NCI-H1694 treated with DMSO at 0.1 percent for 48 hours (cell line): ENCODE data around the gene FAM3C.
"Not testable (repeated sequence)": the region's sequence is repeated elsewhere in the genome, so short reads cannot be mapped to it uniquely, and the experiment has no call there.

ENCODE experiments used
- DNase-seq: peaks from one replicate; lab custom pipeline; 2025; lab: John Stamatoyannopoulos, UW

The FAM3C gene, protein sequence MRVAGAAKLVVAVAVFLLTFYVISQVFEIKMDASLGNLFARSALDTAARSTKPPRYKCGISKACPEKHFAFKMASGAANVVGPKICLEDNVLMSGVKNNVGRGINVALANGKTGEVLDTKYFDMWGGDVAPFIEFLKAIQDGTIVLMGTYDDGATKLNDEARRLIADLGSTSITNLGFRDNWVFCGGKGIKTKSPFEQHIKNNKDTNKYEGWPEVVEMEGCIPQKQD

DNA sequence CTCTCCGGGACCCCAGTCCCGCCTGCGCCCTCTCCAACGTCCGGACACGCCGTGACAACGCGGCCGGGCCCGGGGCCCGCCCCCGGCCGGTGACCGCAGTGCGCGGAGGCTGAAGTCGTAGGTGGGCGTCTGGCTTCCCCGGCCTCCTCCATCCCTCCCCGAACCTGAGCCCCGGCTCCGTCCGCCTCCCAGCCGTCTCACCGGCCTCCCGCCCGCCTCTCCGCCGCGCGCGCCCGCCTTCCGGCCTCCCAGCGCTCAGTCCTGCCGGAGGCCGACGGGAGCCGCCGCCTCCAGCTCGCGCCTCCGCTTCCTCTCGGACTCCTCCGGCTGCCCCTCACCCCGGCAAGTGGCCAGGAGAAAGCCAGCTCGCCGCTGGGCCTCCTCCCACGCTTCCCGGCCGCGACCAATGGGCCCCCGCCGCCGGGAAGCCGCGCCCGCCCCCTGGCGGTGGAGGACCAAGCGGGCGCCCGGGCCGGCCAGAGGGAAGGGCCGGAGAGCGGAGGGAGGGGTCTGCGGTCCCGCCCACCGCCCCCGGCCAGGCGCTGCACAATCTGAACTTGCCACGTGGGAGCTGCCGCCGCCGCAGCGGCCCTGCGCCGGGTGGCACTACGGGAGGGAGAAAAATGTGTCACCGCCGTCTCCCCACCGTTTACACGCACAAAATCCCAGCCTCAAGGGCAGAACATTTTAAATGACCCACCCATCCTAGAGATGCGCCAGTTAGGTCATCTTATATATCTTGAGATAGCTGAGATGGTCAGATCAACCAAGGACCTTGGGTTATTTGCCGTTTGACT lies at the start of gene FAM3C:
Gene FAM3C, minus strand, starts transcription at position 348 of the 797 bp plus-strand sequence. CDS start 13,339 bp downstream, outside the sequence.
- peak; percentile 77 for DNase-seq

DNA sequence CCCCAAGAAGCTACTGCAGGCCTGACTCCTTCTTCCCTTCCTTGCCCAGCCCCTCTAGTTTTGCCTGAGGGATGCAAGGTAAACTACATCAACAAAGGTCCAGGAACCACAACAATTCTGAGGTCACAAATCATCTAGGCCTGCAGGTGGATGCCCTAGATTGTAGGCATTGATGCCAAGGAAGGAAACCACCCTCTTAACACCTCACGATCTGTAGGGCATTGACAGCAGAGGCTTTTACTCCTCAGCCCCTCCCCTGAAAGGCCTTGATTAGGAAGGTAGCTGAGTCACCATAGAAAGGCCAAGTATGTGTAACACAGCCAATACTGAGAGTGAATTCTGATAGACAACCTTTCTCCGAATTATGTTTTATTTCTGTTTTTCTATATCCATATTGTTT lies 46.7 kb upstream of the FAM3C start:
- no peak for DNase-seq

DNA sequence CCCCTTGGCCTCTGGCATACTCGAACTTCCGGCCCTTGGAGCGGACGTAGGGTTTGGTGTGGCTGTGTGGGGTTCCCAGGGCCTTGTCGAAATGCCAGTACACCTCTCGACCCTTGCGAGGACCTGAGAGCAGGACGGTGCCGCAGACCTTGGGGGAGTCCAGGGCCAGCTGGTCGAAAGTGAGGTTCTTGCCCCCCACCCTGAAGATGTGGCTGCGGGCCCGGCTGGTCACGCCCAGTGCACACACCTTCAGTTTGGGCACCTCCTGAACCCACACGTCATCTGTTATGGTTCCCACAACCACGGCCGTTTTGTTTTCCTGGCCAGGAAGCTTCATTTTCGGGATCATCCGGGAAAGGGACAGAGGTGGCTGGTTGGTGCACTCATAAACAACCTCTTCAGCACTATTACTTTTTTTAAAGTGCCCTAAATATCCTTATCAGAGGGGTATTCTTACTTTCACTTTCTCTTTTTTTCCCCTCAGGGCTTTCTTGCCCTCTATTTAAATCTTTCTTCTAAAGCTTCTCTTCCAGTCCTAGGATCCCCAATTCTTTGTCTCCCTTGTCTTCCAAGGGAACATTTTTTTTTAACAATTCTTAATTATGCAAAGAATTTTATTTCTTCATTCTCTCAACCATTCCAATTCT lies 44.9 kb upstream of the FAM3C start:
- DNase-seq: no peak

DNA sequence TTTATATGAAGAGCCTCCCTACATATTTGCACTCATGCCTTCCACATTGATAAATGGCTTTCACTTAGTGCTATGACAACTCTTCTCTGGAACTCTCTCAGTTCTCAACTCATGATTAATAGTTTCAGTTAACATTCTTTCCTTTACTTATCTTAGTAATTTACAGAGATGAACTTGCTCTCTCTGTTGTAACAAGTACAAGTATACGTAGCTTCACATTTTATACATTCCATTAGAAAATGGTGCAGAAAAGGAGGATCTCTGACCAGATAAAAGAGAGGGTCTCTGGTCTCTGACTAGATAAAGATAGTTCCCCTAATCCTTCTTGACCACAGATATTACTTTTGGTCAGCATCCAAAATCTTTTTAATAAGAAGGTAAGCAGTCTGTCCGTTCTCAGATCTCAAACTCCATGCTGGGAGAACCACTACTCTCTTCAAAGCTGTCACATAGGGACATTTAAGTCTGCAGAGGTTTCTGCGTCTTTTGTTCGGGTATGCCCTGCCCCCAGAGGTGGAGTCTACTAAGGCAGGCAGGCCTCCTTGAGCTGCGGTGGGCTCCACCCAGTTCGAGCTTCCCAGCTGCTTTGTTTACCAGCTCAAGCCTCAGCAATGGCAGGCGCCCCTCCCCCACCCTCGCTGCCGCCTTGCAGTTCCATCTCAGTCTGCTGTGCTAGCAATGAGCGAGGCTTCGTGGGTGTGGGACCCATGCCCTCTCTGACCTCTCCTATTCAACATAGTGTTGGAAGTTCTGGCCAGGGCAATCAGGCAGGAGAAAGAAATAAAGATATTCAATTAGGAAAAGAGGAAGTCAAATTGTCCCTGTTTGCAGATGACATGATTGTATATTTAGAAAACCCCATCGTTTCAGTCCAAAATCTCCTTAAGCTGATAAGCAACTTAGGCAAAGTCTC lies 42.2 kb upstream of the FAM3C start:
- not testable (repeated sequence) for DNase-seq

DNA sequence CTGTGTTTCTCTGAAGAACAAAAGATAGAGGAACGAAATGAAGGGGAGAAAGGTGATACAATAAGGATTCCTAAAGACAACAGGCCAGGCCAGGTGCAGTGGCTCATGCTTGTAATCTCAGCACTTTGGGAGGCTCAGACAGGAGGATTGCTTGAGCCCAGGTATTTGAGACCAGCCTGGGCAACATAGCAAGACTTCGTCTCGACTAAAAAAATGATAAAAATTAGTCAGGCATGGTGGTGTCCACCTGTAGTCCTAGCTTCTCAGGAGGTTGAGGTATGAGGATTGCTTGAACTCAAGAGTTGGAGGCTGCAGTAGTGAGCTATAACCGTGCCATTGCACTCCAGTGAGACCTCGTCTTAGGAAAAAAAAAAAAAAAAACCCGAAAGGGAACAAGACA lies 41.4 kb upstream of the FAM3C start:
- no peak for DNase-seq

DNA sequence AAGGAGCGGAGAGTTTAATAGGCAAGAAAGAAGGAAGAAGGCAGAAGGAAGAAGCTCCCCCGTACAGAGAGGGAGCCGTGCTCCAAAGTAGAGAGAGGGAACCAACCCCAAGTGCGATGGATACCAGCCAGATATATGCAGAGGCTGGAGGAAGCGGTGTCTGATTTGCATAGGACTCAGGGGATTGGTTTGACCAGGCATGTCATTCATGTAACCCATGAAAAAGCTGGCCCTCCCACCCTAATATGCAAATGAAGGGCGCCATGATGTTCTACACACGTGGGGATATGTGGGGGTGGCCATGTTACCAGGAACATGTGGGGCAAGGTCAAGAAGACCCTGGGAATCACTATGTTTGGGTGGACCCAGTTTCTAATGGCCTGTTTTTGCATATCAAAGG lies 40.6 kb upstream of the FAM3C start:
- DNase-seq: no peak

DNA sequence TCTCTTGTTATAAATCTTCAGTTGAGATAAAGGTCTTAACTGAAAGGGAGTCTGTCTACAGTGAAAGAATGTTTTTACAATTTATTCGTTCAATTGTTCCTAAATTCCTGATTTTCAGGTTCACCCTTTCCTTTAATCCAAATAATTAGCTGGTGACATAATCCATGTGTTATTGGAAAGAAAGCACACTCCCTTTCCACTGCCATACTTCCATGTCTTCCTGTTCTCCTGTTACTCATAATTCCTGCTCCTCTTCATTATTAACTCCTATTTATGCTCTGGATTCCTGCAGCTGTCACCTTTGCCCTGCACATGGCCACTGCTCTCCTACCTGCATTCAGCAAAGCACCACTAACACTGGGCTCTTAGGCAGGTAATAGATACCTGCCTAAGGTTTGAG lies 40.0 kb upstream of the FAM3C start:
- no peak for DNase-seq

DNA sequence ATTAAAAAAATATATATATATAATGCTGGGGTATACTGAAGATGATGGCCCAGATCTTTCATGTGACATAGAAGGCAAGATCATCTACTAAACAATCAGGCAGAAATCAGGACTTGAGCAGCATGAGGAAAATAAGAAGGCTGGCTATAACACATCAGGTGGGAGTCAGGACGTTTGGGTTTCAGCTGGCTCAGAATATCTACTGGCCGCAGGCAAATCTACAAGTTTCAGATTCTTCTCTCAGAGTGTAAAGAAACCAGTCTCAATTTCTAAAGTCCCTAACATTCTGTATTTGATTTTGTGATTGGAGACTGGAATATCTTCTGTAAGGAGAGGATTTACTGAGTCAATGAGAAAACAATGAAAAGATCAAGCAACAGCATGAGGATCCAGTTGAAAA lies 37.7 kb upstream of the FAM3C start:
- no peak for DNase-seq

DNA sequence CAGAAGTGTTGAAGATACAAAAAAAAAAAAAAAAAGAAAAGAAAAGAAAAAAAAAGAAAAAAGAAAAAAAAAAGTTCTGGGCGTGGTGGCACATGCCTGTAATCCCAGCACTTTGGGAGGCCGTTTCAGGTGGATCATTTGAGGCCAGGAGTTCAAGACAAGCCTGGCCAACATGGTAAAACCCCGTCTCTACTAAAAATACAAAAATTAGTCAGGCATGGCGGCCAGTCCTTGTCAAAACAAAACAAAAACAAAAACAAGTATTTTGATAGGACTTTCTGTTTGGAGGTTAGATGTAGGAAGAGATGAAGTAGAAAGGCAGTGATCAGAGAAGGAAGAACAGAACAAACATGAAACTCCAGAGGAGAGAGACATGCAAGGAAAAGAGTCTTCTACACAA lies 36.4 kb upstream of the FAM3C start:
- not testable (repeated sequence) for DNase-seq

DNA sequence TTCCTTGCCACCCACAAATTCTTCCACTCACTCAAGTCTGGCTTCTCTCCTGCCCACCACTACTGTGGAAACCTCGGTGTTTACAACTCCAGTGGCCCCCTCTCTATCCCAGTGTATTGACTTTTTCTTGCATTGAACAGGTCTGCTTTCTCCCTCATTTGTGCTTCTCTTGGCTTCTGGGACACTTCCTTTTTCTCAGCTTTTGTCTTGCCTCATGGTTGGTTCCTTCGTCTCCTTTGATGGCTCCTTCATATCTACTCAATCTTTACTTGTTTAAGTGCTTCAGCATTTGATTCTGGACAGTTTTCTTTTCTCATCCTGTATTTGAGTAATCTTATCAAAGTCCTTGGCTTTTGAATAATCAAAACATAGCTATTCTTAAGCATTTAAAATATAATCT lies 35.9 kb upstream of the FAM3C start:
- no peak for DNase-seq

DNA sequence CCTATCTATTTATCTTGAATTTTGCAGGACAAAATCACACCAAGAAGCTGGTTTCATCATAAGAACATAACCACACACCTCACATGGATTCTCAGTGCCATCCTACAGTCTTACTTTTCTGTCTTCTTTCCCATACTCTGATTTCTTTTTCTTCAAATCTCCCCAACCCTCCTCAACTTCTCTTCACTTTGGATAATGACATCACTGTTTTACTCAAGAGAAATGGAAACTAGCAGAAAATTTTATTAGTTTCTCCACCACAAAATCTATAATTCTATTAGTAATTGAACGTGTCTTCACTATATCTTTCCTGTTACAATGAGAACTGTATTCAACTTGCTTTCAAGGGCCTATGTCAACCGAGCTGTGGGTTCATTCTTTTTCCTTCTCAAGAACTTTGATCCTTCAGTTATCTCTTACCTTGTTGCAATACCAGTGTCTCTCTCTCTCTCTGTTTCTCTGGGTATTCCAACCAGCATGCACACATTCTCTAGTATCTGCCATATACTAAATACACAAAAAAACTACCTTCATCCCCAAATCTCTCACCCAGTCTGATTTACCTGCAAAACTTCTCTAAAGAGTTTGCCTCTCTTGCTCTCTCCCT lies 35.4 kb upstream of the FAM3C start:
- DNase-seq: no peak

DNA sequence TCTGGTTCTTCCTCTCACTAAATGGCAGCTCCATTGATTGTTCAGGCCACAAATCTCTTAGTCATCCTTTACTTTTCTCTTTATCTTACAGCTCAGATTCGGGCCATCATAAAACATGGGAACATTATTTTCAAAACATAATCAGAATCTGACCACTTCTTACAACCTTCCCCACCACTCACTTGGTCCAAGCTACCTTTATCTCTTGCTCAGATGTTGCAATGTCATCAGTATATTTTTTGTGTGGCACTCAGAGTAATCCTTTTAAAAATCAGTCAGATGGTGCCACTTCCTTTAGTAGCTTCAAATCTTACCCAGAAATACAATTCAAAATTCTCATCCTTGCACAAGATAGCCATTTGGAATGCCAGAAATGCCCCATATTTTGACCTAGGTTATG lies 34.5 kb upstream of the FAM3C start:
- no peak for DNase-seq

DNA sequence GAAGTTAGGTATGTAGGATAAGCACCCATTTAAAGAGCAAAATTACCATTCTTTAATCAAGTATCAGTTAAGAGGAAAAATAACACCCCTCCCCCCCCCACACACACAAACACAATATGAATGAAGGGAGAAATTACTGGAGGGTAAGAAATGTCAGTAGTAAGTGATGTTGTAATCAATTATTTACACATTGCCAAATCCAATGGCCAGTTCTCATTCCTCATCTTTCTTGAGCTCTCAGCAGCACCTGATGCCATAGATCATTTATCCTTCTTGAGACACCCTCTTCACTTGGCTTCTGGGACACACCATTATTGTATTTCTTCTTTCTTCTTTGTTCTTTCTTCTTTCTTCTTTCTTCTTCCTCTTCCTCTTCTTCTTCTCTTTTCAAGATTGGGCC lies 33.7 kb upstream of the FAM3C start:
- no peak for DNase-seq

DNA sequence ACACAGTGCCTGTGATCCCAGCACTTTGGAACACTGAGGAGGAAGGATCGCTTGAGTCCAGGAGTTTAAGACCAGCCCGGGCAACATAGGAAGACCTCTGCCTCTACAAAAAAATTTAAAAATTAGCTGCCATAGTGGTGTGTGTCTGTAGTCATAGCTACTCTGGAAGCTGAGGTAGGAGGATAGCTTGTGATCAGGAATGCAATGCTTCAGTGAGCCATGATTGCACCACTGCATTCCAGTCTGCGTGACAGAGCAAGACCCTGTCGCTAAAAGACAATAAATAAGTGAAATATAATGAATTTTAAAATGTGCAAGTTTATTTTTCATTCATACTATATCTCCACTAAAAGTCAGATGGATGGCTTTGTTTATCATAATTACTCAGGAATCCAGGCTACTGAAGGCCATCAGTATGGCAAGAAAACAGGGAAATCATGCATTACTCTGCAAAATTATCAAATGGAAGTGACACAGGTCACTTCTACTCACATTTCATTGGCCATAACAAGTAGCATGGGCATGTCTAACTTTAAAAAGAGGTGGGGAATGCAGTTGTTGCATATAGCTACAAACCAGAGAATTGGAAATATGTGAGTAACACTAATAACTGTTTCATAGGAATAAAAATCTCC lies 32.9 kb upstream of the FAM3C start:
- no peak for DNase-seq

DNA sequence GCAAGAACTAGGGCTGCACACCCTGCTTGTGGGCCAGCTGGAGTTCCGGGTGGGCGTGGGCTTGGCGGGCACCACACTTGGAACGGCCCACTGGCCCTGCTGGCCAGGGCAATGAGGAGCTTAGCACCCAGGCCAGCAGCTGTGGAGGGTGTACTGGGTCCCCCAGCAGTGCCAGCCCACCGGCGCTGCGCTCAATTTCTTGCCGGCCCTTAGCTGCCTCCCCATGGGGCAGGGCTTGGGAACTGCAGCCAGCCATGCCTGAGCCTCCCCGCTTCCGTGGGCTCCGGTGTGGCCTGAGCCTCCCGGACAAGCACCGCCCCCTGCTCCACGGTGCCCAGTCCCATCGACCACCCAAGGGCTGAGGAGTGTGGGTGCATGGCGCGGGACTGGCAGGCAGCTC lies 25.6 kb upstream of the FAM3C start:
- DNase-seq: not testable (repeated sequence)

DNA sequence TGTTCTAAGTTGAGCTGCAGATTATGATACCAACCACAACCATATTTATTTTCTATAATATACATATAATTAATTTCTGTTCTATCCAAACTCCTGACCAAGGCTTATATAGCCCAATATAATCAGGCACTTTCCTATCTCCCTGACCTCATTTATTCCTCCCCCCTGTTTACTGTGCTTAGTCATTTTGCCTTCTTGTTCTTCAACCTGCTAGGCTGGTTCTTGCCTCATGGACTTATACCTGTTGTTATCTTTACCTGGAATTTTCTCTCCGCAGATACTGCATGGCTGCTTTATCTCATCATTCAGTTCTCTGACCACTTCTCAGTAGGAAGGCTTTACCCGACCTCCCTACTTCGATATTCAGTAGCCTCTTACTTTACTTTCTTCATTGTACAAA lies 24.9 kb upstream of the FAM3C start:
- no peak for DNase-seq

DNA sequence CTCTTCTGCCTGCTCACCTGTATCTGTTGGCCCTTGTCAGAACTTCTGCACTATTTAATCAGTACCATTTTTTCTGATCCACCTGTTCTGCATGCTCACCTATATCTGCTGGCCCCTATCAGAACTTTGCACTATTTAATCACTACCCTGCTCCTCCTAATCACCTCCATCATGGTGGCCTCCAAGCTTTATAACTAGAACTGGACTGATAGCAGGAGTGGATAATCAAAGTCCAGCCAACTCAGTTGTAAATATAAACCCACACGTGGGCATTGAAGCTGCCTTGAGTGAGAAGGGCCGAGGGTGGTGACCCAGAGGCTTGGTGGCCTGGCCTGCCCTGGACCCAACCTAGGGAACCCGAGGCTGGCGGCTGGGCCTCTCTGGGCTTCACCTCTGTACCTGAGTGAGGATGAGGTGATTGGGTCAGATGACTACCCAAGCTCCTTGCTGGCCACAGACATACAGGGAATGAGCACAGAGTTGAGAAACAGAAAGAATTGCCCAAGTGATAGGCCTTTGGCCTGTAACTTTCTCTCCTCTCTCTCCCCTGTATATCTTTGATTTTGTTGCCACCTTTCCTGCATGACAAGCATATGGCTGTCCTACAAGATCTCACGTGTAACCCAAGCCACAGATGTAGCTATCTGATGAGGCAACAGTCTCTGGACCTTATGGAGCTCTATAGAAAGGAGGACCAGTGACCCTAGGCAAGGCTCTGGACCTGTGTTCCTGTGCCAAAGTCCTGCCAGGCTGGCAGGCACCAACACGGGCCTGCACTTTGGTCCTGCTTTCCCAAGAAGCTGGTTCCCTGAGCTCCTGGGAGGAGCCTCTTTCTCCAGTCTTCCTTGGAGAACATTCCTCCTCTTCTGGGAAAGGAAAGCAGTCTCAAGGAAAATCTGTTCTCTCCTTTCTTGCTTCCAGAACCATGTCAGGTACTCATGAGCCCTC lies 23.4 kb upstream of the FAM3C start:
- DNase-seq: no peak

DNA sequence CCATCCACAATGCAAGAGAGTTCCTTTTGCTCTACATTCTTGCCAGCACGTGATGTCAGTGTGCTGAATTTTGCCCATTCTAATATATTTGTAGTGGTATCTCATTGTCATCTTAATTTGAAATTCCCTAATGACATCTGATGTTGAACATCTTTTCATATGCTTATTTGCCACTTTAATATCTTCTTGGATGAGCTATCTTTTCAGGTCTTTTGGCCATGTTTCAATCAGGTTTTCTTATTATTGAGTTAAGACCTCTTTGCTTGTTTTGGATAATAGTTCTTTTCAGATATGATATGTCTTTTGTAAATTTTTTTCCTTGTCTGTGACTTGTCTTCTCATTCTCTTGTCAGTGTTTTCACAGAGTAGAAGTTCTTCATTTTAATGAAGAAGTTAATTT lies 20.4 kb upstream of the FAM3C start:
- DNase-seq: no peak

DNA sequence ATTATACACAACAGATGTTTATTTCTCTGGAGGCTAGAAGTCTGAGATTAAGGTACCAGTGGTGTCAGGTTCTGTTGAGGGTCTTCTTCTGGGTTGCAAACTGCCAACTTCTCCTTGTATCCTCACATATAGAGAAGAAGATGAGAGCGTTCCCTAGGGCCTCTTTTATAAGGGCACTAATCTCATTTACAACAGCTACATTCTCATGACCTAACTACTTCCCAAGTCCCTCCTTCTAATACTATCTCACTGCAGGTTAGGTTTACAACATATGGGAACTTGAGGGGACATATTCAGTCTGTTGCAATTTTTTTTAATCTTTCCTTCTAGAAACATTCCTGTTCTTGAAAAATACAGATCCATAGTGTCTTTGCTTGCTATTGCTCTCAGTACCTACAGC lies 18.3 kb upstream of the FAM3C start:
- DNase-seq: no peak

DNA sequence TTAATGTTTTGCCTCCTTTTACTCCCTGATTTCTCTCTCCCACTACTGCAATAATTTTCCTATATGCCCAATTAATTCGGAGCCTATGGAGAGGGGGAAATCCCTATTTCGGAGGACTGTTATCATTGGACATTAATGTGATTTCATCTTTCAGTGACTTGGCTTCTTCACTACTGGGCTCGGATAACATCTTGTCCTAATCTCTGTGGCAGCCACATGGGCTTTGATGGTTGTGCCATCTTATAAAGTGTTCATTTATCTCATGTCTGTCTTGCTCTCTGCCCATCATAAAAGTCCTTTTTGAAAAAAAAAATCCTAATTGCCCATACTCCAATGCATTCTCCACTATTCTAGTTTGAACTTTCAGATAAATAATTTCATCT lies 15.5 kb upstream of the FAM3C start:
- no peak for DNase-seq
